AG09309 (cell line): ENCODE data around the gene TMEM154.

Experiments used
- DNase-seq: peaks from one replicate; pipeline ENCODE4 v3.0.0-alpha.2; 2010; ENCODE audit warnings: low read depth
- H3K4me3 ChIP-seq: 2 replicates; pipeline ENCODE4 v1.5.1; 2011; ENCODE audit warnings: mild to moderate bottlenecking, low read depth, low read length, moderate library complexity; ENCODE audit not compliant: control insufficient read depth
- CTCF ChIP-seq: IDR thresholded peaks from 2 replicates; pipeline ENCODE4 v1.5.1; 2011; ENCODE audit warnings: mild to moderate bottlenecking, low read depth, low read length, inconsistent platforms; ENCODE audit not compliant: insufficient read depth, control insufficient read depth; ENCODE audit errors: missing control alignments

Gene TMEM154

GRCh38 chr4:152687974-152688599 is 8.3 kb upstream of the TMEM154 start:
- DNase-seq, result no peak
- no peak for TF ChIP-seq CTCF
- H3K4me3 ChIP-seq, result no peak overlapping the region

DNA sequence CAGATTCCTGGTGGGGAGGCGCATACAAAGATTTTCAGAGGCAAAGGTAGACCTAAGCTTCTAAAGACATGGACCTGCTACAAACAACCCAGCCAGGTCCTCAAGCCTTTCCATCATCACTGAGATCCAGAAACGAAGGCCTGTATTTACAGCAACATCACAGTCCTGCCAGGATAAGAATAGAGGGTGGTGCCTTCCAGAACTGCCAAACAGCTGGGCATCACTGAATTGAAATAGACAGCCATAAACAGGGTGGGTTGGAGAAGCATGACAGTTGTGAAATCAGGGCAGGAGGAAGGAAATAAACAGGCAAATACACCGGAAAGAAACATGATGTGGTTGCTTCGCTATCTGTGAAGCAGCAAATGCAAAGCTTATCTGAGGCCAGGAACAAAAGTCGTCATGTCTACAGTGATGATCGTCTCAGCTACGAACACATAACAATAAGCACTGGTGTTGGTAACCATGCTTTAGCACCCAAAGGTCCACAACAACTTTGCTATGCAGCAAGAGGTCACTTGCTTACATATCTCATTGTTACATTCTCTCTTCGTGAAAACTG is 6.7 kb upstream of the TMEM154 start:
- TF ChIP-seq CTCF, result no peak
- DNase-seq, result no peak
- no peak overlapping the region for H3K4me3 ChIP-seq

DNA sequence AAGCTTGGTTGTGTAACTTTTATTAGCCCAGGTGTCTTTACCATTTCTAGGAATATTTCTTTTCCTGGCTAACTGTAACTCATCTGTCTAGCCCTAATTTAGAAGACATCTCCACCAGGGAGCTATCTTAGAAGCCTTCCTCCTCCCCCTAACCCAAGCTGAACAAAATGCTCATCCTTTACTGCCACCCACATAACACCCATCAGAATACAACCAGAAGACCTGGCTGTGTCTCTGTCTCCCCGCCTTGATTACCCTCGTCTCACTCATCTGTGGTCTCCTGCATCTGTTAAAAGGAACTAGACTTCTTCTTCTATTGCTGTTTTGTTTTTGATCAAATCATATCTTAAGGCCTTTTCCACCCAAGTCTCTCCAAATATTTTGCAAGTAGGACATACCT is 4.8 kb upstream of the TMEM154 start:
- no peak overlapping the region for H3K4me3 ChIP-seq
- no peak for TF ChIP-seq CTCF
- no peak for DNase-seq

- no peak overlapping the region for H3K4me3 ChIP-seq
- no peak for TF ChIP-seq CTCF
- no peak for DNase-seq
Observed at GRCh38 chr4:152684007-152684406, 4.2 kb upstream of the TMEM154 start.

DNA sequence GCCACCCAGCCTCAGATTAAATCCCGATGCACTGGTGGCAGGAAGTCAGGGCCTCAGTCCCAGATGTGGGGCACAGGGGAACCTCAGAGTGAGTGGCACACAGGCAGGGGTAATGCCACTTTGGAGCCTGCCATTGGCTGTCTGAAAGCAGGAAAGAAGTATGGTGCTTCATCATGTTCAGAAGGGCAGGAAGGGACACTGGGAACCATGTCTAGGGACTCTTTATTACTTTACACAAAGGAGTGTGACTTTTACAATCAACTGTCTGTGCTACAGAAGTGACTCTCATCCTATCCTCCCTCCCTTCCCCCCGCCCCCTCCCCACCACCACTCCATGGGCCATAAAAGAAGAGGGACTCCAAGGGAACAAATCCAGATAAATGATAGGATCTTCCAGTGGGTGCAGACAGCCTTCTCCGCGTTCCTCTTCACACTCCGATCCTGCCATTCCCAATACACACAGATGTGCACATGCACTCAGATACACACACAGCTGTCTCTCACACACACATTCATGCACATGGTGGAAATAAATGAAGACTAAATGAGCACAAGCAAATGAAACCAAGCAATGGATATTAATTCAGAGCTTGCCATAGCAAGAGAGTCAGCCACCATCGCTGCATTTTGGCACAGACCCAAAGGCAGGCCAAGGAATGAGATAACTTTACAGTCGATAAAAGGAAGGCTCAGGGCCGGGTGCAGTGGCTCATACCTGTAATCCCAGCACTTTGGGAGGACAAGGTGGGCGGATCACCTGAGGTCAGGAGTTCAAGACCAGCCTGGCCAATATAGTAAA is 2.5 kb upstream of the TMEM154 start:
- no peak for DNase-seq
- no peak overlapping the region for H3K4me3 ChIP-seq
- no peak for TF ChIP-seq CTCF

DNA sequence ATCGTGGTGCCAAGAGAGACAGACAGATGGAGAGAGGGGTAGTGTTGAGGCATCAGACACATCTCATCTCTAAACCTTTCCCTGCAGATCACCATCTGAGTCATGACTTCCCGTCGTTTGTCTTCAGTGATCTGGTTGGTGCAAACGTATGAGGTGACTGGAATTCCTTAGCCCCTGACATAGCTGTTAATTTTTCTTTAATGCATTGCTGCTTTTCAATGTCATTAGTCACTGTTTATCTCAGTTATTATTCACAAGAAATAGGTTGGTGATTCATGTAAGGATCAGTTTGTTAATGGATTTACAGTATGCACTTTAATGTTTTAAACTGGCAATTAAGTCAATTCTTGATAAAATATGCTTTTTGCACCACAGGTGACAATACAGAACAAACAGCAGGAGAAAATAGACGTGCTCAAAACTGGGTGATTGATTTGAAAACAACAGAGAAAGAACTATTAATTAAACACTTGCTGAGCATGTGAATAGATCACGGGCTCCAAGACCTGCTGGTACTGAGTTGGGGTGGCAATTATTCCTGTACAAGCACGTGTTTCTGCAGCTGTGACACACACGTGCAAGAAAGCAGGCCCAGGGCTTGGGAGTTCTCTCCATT is 1.3 kb upstream of the TMEM154 start:
- DNase-seq, result no peak
- TF ChIP-seq CTCF, result no peak
- no peak overlapping the region for H3K4me3 ChIP-seq
